ENCODE data around the gene ESRRG.

ESRRG gene

GRCh38 chr1:216499581-216500272, 223.5 kb downstream of the ESRRG start:
- no peak for DNase-seq

- DNase-seq, result no peak
Measured at GRCh38 chr1:216498277-216498676, 225.0 kb downstream of the ESRRG start.

DNA sequence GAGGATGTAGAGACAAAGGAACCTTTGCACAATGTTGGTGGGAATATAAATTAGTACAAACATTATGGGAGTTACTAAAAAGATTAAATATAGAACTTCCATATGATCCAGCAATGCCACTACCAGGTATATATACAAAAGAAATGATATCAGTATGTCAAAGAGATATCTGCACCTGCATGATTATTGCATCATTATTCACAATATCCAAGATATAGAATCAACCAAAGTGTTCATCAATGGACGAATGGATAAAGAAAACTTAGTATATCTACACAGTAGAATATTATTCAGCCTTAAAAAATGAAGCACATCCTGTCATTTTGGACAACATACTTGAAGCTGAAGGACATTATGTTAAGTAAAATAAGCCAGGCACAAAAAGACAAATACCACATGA, 238.2 kb downstream of the ESRRG start:
- DNase-seq, result no peak

DNA sequence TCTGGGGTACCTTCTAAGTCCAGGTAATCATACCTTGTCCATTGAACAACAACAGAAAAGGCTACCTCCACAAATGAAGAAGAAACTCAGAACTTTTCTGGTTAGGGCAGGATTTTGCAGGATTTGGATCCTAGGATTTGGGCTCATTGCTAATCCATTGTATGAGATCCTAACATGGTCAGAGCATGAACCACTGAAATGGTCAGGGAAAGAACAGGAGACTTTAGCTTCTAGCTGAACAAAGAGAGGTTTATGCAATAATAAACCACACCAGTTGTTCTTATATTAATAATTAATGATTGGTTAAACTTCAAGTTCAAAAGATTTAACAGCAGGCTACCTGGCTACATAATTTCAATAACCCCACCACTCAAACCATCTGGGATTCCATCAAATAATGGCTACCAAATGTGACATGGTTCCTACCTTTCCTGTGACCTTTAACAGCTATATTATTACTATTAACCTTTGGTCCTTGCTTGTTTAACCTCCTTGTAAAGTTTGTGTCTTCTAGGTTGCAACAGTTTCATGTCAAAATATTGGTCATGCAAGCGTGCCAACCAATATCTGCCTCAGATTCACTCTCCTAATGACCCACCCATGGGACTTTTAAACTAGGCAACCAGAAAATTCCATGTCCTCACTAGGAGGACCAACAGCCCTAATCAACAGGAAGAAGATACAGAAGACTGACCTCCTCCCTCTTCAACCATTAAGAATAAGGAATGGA, 239.4 kb downstream of the ESRRG start:
- no peak for DNase-seq

- DNase-seq, result no peak
Measured at GRCh38 chr1:216482620-216483019, 240.6 kb downstream of the ESRRG start.

DNA sequence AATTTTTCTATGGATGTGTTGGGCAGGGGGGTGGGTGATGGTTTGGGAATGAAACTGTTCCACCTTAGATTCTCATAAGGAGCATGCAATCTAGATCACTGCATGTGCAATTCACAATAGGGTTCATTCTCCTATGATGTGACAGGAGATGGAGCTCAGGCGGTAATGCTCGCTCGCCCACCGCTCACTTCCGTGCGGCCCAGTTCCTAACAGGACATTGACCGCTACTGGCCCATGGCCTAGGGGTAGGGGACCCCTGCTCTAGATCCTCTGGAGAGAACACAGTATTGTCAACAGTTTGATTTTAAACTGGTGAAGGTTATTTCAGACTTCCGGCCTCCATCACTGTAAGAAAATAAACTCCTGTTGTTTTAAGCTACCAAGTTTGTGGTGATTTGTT, 245.0 kb downstream of the ESRRG start:
- DNase-seq, result no peak

- DNase-seq, result no peak
Measured at GRCh38 chr1:216476341-216476740, 246.9 kb downstream of the ESRRG start.

DNA sequence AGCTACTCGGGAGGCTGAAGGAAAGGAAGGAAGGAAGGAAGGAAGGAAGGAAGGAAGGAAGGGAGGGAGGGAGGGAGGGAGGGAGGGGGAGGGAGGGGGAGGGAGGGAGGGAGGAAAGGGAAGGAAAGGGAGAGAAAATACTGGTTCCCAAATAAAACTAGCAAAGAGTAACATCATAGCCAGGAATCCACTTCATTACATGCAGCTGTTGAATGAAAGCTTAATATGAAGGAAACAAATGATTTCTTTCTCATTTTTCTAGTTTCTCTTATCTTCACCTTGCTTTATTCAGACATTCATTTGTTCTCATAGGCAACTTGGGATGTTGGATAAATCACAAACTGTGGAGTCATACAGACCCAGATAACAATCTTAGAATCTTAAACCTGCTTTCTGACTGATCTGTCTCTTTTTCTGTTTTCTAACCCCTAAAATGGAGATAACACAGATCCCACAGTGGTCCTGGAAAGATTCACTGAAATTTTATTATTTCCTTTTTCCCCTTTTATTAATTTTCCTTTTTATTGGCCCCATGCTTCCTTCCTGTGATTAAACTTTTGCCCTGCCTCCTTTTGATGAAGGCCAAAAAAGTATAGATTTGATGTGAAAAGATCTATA, 247.5 kb downstream of the ESRRG start:
- DNase-seq, result no peak

DNA sequence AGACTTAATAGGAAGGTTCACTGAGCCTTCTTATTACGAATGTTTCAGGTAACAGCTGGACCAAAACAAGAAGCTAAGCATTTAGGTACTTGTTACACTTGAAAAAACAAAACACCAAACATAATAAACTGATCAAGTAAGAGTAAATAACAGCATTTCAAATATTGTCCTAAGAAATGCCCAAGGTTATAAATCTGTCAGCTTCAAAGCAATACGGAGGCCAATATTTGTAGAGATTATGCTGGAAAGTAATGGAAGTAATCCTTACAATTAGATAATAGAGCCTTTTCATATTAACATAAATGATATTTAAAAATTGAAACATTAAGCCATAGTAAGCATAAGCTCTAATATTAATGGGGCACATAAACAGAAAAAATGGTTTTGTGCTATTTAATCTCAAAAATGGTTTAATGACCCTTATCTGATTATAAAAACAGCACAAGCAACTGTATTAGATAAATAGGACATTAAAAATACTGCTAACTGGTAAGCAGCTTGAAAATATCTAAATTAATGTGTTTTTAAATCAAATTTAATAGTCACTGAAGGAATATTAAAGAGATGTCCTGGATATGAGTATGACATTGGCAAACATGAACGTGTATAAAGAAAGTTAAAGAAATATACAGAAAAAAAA, 256.9 kb downstream of the ESRRG start:
- DNase-seq, result no peak

GRCh38 chr1:216464489-216464888, 258.7 kb downstream of the ESRRG start:
- DNase-seq, result no peak

DNA sequence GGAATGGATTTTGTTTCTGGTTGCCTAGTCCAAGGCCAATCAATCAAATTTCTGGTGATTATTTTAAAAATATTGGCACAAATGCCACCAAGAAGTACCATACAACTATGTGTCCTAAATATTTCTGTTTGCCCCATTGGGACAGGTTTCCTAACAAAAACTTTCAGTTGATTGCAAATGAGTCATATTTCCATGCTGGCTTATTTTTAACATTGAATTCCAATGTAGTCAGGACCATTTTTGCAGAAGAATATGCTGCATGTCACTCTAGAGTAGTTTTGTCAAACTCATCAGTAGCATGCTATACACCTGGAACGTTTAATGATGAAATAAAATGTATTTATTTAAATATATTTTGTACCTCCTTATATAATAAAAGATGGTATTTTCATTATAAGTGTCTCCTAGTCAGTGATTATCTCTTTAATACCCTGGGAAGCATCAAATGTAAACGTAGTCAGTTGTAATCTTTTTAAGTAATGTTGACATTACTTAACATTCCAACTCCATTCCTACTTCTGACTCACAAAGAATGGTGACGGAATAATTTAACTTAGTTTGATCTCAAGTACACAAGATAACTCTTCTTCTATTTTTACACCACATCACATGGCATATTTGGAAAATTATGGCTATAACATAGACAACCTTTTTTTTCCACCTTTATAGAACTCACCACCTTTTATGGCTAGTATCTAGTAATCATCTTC, 261.0 kb downstream of the ESRRG start:
- no peak for DNase-seq

DNA sequence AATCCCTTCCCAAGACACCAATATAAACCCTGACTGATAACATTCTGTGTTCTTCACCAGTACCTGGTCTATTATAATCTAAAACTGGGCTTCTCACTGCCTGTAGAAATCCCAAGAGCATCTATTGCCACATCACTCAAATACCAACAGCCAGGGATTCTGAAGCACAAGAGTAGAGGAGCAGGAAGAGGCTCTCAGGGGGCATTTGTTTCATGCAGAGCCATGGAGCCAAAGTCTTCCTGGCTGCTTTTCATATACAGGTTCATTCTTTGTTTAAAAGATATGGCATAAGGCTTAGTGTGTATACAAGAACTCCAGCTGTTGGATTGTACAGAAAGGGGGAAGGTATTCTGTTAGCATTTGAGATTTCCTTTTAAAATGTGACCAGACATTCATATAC, 261.8 kb downstream of the ESRRG start:
- no peak for DNase-seq

DNA sequence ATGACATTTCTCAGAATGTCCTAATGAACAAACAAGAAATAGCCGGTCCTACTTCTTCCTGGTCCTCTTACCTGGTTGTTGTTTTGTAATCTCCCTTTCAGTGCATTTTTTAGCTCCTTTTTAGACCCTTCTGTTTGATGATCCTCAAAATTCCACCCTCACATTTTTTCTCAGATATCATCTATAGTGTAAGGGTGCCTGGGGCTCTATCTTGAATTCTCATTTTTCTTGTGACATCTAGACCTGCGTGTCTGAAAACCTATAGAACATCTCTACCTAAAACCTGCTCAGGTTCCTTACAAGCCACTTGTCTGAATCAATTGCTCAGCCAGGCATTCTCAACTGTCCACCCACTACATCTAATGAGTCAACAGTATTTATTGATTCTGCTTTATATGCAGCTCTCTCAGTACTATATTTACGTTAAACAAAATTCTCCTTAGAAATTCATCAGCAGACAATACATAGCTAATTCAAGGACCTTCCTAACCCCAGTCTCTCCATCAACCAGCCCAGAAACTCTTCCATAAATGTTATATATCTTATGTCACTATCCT, 263.5 kb downstream of the ESRRG start:
- DNase-seq, result no peak

DNA sequence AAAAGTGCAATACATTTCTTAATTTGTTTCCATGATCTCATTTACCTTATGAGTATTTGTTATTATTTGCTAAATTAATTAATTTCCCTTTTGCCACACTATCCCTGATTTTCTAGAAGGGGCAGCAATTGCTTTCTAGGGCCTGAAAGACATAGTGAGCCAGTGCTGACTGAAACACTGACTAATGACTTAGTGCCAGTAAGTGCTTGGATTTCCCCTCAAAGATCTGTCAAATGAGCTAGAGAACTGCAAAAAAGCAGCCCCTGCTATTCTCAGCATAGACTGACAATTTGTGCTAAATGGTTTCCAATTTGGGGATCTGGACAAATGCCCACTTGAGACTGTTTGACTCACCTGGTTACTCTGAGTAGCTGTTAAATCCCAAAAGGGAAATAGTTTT, 264.4 kb downstream of the ESRRG start:
- DNase-seq, result no peak

GRCh38 chr1:216457356-216457755, 265.9 kb downstream of the ESRRG start:
- no peak for DNase-seq

- no peak for DNase-seq
Measured at GRCh38 chr1:216456682-216457081, 266.5 kb downstream of the ESRRG start.

- DNase-seq, result no peak
Measured at GRCh38 chr1:216453777-216454176, 269.5 kb downstream of the ESRRG start.
